IPS-NIHi11 (cell line): Measurements from ENCODE around the gene CACNA2D3.

Source experiments
- DNase-seq: peaks from one replicate; pipeline ENCODE4 v3.0.0; 2012; ENCODE audit warnings: mixed read lengths, low spot score

CACNA2D3 gene

DNA sequence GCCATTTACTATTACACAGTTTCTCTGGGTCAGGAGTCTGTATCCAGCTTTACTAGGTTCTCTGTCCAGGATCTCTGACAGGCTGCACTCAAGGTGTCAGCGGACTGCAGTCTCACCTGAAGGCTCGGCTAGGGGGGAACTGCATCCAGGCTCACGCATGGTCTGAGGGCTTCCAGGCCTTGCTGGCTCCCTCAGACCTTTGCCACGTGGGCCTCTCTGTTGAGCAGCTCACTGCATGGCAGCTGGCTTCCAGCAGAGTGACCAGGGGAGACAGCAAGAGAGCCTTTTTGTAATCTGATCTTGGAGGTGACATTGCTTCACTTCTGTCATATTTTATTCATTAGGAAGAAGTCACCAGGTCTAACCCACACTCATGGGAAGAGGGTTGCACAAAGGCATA is 152.3 kb downstream of the CACNA2D3 start:
- DNase-seq = no peak

DNA sequence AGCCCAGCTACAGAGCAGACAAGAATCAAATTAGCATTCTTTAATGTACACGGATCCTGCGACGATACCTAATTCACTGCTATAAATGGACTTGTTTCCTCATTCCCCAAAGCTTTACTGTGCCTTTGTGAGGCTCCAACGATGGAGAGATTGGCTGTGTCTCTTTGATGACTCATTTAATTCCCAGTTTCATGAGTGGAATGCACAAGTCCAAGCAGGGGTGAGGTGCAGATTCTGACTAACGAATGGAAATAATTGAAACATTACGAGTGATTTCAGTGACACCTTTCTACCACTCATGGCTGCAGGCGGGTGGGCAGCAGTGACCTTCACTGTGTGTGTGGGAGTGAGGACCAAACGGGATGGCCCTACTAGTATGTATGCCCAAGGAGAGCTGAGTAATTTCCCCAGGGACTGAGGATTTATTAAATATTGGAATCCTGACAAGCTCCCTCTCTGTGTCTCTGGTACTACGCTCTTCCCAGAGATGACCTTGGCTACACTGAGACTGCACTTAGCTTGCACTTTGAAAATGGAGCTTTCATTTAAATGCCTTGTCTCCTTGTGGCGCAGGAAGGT is 156.7 kb downstream of the CACNA2D3 start:
- DNase-seq = no peak

DNA sequence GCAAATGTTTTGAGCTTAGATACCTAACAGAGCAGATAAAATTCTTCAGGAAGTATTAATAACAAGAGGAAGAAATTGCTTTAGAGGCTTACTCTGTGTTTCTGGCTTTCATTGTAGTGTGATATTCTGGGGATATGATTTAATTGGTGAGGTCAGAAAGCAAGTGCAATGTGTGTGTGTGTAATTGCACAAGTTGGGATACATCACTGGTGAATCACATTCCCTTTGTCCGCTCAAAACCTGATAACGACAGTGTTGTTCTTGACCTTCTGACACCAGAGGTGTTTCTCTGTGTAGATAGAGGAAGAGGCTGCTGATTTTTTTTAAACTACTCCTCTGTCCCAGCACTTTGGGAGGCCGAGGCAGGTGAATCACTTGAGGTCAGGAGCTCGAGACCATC is 161.1 kb downstream of the CACNA2D3 start:
- DNase-seq = no peak

DNA sequence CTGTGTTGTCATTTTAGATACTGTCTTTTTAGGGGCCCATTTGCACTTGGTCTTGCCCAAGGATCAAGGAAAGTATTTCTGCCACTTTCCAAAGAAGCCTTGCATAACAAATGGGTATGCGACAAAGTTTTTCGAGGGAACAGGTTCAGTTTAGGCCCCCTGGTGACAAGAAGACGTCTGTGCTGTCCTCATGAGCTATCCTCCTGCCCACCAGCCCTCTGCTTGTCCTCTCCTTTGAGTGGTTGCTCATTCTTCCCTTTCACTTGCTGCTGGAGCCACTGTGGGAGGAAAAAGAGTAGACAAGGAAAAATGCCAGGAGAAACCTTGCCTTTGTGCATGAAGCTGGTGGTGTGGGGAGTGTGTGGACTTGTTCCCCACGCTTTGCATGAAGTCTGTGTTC is 171.9 kb downstream of the CACNA2D3 start:
- DNase-seq = peak; percentile 27

DNA sequence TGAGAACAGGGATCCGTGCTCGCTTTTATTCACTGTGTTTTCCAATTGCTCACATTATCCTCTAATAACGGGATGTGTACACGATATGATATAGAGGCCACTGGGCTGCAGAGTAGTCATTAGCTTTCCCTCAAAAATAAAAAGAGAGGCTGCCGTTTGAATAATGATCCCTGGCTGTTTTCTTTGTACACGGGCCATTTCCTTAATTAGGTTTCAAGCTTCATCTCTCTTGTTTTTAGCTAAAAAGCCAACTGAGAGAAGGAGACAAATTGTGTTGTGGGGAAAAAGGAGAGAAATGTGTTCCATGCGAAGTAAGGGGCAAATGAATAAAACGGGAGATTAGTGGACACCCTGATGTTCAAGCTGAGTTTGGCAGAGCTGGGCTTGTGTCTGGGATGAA is 174.2 kb downstream of the CACNA2D3 start:
- DNase-seq = no peak

DNA sequence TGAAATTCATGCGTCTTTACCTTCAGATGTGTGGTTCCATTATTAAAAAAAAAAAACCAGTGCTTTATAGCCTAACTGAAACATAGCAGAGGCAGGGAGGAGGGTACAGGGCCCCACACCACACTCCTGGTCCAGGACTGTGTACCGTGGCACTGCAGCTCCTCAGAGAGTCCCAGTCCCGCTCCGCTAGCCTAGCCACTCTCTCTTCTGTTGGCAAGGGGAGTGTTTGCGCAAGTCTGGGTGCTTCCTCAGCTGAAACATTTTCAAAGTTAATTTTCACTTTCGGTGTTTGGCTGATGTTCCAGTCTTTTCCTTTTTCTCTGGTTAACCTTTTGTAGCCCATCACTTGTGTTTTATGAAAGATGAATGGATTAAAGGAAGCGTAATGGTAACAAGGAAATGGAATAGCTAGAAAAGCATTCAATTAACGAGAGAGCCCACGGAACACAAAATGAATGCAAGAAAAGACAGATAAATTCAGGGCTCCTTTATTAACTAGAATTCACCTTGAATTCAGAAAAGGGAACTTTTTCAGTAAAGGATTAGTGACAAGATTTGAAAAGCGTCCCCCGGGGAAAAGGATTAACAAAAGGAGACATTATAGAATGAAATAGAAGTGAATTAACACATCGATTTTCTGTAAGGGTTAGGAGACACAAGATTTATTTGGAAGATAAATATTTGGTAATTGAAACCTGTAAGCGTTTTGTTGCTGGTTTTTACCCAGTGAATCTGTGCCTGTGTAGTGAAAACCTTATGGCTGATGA is 177.0 kb downstream of the CACNA2D3 start:
- DNase-seq = no peak

DNA sequence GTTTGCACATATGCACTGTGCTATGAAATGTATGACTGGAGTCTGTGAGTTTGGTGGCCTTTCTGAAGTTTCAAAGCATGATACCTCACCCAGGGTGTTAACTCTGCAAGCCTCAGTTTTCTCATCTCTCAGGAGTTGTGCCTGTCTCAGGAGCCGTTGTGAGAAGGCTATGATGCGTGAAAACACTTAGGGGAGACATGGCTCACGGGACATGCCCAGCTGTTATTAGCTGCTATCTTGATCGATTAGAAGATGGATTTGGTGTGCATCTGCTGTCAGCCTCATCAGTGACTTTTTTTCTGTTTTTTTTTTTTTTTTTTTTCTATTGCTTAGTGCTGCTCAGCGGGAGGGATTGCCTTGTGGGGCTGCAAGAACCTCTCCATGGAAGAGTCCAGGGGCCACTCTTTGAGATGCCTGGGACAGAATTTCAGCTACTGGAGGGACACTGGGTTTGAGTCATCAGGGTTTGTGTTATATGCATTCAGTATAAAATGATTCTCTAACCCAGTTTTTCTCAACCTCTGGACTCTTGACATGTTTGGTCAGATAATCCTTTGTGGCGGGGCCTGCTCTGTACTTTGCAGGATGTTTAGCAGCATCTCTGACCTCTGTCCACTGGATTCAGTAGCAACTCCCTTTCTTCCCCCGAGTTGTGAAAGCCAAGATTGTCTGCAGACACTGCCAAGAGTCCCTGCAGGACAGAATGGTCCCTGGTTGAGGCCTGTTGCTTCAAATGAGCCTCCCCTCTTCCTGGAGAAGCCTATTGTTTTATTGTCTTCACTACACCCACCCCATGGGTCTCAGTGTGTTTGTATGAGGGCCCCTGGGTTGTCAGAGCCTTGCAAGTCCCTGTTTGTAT is 181.4 kb downstream of the CACNA2D3 start:
- DNase-seq = no peak

DNA sequence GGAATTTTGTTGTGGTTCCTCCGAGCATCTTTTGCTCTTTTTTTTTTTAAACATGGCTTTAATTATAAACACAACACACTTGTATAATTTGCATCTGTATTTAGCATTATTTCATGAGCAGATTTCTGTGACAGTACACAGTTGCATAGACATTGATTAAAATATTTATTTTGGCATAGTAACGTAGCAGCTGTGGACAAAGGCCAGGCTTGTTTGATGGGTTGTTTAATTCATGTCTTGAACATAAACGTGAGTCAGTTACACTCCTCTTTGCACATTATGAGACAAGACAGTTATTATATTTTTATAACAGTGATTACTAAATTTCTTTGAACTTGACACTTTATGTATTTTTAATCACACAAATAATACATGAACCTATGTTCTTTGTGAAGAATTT is 182.5 kb downstream of the CACNA2D3 start:
- DNase-seq = no peak

DNA sequence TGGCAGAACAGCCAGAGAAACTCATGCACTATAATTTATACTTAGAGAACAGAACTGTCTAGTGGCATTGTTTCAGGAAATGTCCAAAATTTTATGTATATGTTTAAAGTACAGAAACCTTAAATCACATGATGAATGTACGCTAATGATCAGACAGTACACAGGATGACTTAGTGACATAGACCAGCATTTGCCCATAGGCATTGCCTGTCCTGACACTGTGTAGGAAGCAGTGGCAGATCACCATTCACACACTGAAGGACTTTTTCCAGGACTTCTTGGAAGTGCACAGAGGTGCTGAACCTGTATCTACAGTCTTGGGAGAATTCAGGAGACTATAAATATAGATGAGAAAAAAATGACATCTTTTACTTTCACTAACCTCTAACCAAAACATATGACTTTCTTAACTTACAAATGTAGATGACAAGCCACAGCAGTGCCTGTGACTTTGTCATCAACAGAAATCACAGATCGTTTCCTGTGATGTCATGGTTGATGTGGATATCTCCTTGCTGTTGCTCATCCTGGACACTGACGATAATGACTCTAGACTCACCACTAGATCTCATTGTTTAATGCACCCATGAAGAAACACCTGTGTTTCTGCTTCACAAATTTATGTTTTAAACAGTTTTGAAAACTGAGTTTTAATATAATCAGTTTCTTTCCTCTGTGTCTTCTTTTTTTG is 183.2 kb downstream of the CACNA2D3 start:
- DNase-seq = no peak

DNA sequence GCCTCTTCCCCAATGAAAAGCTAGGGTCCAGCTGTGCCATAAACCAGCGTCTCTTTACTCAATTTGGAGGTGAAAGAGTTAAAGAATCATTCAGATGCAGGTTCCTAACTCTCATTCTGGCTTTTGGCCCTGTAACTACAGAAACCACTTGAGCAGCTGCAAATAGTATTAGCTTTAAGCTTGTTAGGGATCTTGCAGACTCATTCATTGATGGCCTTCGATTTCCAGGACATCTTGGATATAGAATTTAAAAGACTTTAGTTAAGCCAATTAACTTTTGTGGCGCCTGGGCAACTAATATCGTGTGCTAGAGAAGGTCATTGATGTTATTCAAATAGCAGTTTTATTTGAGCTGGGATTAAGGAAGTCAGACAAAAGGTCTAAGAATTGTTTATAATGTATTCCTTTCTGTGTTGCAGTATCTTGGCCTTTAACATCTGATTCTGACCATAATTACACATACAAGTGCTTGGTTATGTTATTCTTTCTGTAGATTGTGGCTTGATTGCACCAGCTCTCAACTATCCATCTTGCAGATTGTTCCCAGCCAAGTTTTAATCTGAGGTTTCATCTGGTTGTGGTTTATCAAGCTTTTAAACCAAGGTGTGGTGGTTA is 185.3 kb downstream of the CACNA2D3 start:
- DNase-seq = no peak

DNA sequence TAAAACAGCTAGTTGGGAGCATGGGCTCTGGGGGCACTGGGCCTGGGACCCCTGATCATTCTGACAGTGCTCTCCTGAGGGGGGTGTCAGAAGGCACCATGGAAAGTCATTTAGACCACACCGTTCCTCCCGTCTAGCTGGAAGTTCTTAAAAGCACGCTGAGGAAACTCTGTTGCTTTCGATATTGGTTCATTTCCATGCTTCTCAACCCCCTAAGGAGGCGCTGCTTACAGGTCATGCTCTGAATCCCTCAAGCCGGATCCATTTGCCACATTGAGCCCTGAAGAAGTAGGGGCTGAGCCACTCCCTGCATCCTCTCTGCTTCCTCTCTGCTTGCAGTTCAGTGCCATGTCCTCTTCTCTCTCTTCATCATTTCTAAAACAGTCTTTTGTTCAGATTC is 187.2 kb downstream of the CACNA2D3 start:
- no peak for DNase-seq

DNA sequence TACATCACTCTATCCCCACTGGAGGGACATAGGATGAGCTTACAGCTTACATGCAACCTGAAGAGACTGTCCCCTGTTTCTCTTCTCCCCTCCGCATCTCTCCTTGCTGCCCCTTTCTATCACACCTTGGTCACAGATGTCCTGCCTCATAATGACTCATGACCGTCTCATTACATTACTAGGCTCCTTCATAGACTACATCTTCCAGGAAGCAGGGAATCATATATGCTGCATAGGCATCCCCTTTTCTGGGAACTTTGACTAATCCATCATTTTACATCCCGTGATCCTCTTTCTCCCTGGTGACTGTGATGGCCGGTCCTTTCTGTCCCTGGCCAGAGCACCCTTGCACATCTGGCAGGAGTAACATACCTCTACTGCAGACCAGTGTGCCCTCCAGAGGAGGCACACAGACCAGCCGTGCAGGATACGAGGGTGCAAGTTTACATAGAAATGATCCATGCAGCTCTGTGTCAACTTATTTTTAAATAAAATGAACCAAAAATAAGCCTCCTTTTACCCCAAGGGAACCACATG is 188.9 kb downstream of the CACNA2D3 start:
- no peak for DNase-seq

DNA sequence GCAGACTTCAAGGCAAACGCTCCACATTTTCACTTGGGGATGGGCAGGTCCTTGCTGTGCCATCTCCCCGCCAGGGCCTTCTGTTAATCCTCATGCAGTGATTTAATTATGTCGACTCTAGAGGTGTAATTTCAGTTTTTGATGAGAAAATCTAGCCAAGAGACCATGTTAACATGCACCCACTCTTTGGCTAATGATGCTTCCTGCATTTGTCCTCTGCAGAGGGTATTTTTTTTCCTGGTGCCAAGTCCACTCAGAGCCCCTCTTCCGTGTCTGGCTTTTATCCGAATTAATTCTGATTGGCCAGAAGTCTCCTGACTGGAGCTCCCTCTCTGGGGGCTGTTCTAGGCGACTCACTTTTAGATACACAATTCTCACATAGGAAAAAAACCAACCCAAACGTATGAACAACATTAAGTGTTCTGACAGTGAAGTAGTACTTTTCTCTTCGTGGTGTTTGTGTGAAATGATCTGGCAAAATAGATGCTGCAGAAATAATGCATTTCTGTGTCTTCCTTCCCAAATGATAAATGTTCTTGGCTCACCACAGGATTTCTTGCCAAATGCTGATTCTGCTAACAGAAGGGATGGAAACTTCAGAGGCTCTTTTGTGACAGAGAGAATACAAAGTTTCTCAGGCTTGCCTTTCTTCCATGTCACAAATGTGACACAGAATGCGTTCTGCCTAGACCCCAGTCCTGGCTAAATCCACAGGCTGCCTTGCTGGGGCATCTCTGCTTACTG is 190.0 kb downstream of the CACNA2D3 start:
- DNase-seq = no peak

DNA sequence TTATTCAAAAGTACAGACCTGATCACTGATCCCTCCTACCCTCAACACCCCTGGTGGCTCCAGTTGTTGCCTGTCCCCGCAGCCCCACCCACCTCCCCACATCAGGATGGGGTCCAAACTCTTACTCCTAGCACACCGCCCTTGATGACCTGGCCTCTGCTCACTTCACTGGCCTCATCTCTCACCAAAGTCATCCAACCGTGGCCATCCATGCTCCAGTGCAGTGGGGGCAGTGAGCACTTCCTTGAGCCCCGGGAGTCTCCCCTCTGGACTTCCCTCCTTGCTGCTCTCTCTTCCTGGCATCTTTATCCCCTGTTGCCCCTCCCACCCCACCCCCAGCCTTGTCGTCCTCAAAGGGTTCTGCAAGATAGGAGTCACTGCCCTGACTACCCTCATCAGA is 191.1 kb downstream of the CACNA2D3 start:
- DNase-seq = no peak

DNA sequence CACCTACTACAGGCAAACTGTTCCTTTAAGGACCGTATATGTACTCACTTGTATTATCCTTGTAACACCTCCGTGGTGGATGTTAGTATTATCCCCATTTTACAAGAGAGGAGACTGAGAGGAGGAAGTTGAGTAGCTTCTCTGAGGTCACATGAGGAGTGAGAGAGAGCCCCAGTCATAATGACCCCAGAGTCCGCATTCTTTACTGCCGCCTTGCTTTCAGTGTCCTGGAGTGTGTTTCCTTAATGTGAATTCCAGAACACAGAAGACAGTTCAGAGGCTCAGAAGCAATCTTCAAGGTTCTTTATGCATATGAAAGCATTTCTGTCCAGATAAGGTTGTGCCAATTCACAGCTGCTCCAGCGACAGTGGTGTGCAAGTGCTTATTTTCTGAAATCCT is 199.2 kb downstream of the CACNA2D3 start:
- peak; percentile 26 for DNase-seq

DNA sequence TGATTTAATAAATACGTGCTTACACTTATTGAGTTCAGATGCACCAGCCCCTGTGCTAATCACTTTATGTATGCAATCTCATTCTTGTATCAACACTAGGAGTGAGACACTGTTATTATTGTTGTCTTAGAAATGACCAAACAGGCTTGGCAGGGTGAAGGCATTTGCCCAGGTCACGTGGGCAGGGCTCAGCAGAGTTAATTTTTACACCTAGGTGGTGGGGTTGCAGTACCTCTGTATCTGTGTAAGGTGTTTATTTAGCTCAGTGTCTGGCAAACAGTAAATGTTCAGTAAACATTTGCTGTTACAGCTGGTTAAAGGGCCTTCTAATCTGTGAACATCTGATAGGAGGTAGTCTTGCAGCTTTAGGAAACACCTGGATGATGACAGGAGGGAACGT is 200.0 kb downstream of the CACNA2D3 start:
- no peak for DNase-seq

DNA sequence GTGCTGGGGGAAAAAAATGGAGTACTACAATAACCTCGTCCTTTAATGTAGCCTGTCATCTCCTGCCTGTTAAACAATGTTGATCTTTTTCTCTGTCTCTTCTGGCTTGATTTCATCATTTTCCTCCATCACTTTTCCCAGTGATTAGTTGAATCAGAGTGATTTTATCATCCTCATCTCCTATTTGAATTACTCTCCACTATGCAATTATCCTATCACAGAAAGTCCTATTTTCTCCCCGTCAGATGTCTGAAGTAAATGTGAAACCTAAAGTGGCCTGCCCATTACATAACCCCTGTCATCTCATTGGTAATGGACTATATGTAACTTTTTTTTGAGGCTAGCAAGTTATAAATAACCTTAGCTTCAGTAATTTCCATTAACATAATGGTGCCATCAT is 201.8 kb downstream of the CACNA2D3 start:
- DNase-seq = no peak

DNA sequence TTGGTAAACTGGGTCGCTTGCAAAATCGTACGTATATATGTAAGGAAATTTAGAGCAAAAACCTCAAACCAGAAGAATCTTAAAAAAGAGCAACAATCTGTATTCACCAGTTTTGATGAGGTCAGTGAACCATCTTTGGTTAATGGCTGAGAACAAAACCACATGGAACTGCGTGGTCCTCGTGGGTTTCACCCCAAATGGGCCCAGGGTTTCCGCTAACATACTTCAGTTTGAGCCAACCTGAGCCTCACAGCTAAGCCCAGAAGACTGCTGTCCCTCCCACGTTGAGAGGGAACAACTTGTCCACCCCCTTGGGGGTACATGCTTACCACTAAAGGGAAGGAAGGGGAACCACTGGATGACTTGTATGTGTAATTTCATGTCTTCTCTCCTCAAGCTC is 204.6 kb downstream of the CACNA2D3 start:
- DNase-seq = no peak

DNA sequence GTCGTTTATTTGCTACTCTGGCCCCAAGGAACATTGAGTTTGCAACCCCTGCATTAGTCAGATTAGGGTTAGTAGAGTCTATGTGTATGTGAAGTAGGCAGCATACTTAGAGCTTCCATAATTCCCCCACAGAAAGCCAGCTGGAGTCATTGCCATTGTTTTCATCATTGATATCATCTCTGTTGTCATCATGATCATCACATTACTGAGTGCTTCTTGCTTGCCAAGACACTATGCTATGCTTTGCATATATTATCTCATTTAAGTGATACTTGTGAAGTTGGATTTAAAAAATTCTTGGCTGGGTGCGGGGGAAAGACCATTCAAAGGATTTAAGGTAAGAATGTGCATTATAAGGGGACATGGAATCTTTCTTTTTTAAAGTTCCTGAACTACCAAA is 209.0 kb downstream of the CACNA2D3 start:
- no peak for DNase-seq

DNA sequence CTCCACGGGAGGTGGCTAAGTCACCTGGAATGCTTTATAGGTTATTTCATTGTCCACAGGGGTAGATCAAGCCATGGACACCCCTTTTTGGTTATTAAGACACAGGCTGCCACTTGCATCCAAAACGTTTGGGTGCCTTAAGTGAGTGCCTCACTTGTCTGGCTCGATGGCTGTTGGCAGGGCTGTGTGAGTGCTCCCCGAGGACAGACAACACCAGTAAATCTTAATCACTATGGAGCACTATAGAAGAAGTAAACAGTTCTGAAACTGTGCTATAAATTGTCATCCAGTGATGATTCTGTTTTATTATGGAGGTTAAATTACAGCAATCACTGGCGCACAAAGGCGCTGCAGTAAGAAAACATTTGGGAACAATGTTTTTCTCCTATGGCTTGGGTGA is 215.5 kb downstream of the CACNA2D3 start:
- no peak for DNase-seq

DNA sequence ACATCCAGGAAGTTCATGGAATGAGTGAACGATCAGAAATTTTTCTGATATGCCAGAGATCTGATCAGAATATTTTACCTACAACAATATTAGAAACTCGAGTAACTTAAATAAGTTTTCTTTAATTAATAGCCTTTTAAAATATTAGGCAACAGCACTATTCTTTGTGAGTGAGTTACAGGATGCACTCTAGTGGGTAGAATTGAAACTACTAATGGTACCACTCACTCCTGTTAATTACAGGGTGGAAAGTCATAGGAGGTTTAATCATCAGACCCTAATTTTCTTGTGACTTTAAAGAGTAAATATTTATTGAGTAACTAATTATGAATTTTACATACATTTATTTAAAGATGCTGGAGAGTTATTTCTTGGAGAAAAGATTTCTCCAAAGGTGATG is 217.3 kb downstream of the CACNA2D3 start:
- no peak for DNase-seq
